K562 (cell line): ENCODE measurements around the gene MRM2.

Experiments used
- ATF6 ChIP-seq: sonication (generic); formaldehyde crosslinking; IDR thresholded peaks from 2 replicates; pipeline ENCODE4 v1.4.0; 2020; ENCODE audit warnings: mild to moderate bottlenecking, missing genetic modification reagents
- CTCF ChIP-seq, 3 experiments: IDR thresholded peaks in 2 of 3; conservative IDR thresholded peaks in 1 of 3; 2 replicates each; pipeline ENCODE4 v1.5.1; 2011 to 2012; ENCODE audit warnings: low read length in 3 of 3, mild to moderate bottlenecking in 3 of 3, control low read depth in 2 of 3, improper control_type of control experiment in 1 of 3, inconsistent platforms in 1 of 3, low read depth in 1 of 3, mixed read lengths in 1 of 3, moderate library complexity in 1 of 3; ENCODE audit not compliant: insufficient read depth in 2 of 3
- DNMT1 ChIP-seq: fragments of 450-650 bp; IDR thresholded peaks from 2 replicates; pipeline ENCODE4 v1.6.1; 2016; ENCODE audit warnings: antibody characterized with exemption, mild to moderate bottlenecking
- E2F8 ChIP-seq: fragments of 450-650 bp; IDR thresholded peaks from 2 replicates; pipeline ENCODE4 v1.7.1; 2018; ENCODE audit warnings: mild to moderate bottlenecking, low read depth; ENCODE audit not compliant: partially characterized antibody
- FOSL1 ChIP-seq: fragments of 200-800 bp; sonication (Bioruptor generic); conservative IDR thresholded peaks from 2 replicates; pipeline ENCODE4 v1.6.1; 2016; ENCODE audit warnings: missing genetic modification characterization, missing compliant biosample characterization
- TEAD4 ChIP-seq, 2 experiments: sonication (generic) in 1 of 2; formaldehyde crosslinking in 1 of 2; IDR thresholded peaks; 2 replicates each; pipeline versions ENCODE4 v1.6.1 to v1.8.0; 2012 to 2022; ENCODE audit warnings: borderline replicate concordance in 1 of 2, inconsistent platforms in 1 of 2, low read length in 1 of 2, mild to moderate bottlenecking in 1 of 2, missing genetic modification reagents in 1 of 2
- ZFX ChIP-seq: sonication (generic); formaldehyde crosslinking; IDR thresholded peaks from 2 replicates; pipeline ENCODE4 v1.8.0; 2022; ENCODE audit warnings: mild to moderate bottlenecking, missing genetic modification reagents, moderate library complexity

- TF ChIP-seq TEAD4 (IDR thresholded peaks at IDR 0.05; ENCODE audit: low read length) (no peak), TEAD4 (CRISPR knock-in tag; IDR thresholded peaks at IDR 0.05; ENCODE audit: borderline replicate concordance) (no peak), DNMT1 (no peak), ATF6 (CRISPR knock-in tag) (no peak), ZFX (CRISPR knock-in tag) (no peak), CTCF (IDR thresholded peaks at IDR 0.05 in 2 of 3, conservative IDR thresholded peaks at IDR 0.05 in 1 of 3; ENCODE audit: insufficient read depth in 2 of 3, low read depth in 1 of 3, low read length in 3 of 3) (no peak), E2F8 (no peak), FOSL1 (tag) (no peak)
These were observed 21.2 kb upstream of the MRM2 start for GRCh38 chr7:2263176-2263575.
